Esophagus (tissue), 2 donors: ENCODE results near the gene RBL1. TPM values are rescaled to one million over a fixed set of nuclear protein-coding genes. Genes with fewer than 3 reads are reported as not detected.
"Not testable (repeated sequence)": the region's sequence is repeated elsewhere in the genome, so short reads cannot be mapped to it uniquely, and the experiment has no call there.

ENCODE experiments used
- H3K27ac ChIP-seq, 2 donors: one replicate each; pipeline ENCODE4 v1.5.1; 2013; ENCODE audit warnings: low read depth in 2 of 2, mild to moderate bottlenecking in 2 of 2, inconsistent platforms in 1 of 2, low read length in 1 of 2, moderate library complexity in 1 of 2
- H3K27me3 ChIP-seq, 2 donors: one replicate each; pipeline ENCODE4 v1.6.1; 2013; ENCODE audit warnings: low read length in 2 of 2, control low read depth in 1 of 2, mild to moderate bottlenecking in 1 of 2; ENCODE audit not compliant: insufficient read depth in 2 of 2, control insufficient read depth in 1 of 2
- H3K36me3 ChIP-seq, 2 donors: one replicate each; pipeline ENCODE4 v1.6.1; 2013; ENCODE audit warnings: low read length in 1 of 2; ENCODE audit not compliant: control insufficient read depth in 2 of 2, insufficient read depth in 2 of 2
- H3K4me1 ChIP-seq, 2 donors: one replicate each; pipeline ENCODE4 v1.6.1; 2013; ENCODE audit warnings: low read length in 1 of 2; ENCODE audit not compliant: control insufficient read depth in 2 of 2, insufficient read depth in 2 of 2
- H3K4me3 ChIP-seq, 2 donors: one replicate each; pipeline ENCODE4 v1.5.1; 2013; ENCODE audit warnings: low read length in 2 of 2, mild to moderate bottlenecking in 2 of 2, low read depth in 1 of 2, moderate library complexity in 1 of 2
- H3K9me3 ChIP-seq, 2 donors: one replicate each; pipeline ENCODE4 v1.6.1; 2013; ENCODE audit warnings: mild to moderate bottlenecking in 2 of 2, low read depth in 1 of 2, low read length in 1 of 2, moderate library complexity in 1 of 2; ENCODE audit not compliant: control insufficient read depth in 2 of 2, insufficient read depth in 1 of 2
- WGBS, 2 donors: extraction: QIAGEN DNeasy Blood & Tissue Kit; methylation state at CpG; one replicate each; pipeline ENCODE4 v1.1.7; 2013; 5-methylcytosine and 5-hydroxymethylcytosine counted together
- polyA plus RNA-seq, 2 donors: library from polyadenylated mRNA; stranded (reverse); fragments of 200-250 nt; gene quantifications; one replicate each; pipeline ENCODE4 v1.2.3, GENCODE V29; 2013
- donor health status: healthy with polysubstance abuse.
- donor health status: Bipolar disorder and iron deficiency.

RBL1 gene
- polyA plus RNA-seq, 2 donors: 2.0 to 2.5 TPM

DNA sequence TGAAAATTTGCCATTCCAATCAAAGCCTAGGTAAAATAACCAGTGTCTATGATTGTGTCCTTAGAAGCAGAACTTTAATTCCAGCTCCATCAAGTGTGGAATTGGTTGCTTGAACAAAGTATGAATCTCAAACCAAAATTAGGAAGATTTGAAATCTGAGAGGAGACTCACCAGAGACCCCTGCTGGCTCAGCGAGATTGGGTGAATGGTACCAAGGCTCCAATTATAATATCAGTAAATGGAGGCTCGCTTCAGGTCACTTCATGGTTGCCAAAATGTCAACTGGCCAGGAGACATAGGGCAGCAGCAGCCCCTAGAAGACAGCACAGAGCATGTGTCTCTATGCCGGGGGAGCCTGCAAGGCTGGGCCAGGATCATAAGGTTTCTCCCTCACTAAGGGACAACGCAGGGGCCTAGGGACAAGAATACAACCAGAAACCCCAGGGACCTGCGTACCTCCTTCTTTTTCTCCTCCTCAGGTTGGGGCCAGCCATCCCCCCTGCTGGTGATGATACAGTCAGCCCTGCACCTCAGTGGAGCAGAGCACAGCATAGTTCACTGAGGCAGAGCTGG lies 14.0 kb downstream of the RBL1 start:
- Histone ChIP-seq H3K27me3 (no peaks in the 10 kb centered on the region), H3K4me3 (no peak overlapping the region), H3K36me3 (peaks cover 0 to 2% of the 10 kb centered on the region in 2 donors), H3K9me3 (no peaks in the 10 kb centered on the region), H3K27ac (no peak overlapping the region), H3K4me1 (no peaks in the 10 kb centered on the region)
- 92 to 94% methylated on average over 5 of the region's 5 CpGs for WGBS, 2 donors

GRCh38 chr20:37077009-37077408 lies 18.8 kb downstream of the RBL1 start:
- no peaks in the 10 kb centered on the region for H3K9me3 ChIP-seq
- WGBS, 2 donors: 98% methylated on average over 8 of the region's 8 CpGs
- no peaks in the 10 kb centered on the region for H3K36me3 ChIP-seq
- no peak overlapping the region for H3K4me3 ChIP-seq
- H3K4me1 ChIP-seq: no peaks in the 10 kb centered on the region
- H3K27ac ChIP-seq: no peak overlapping the region
- no peaks in the 10 kb centered on the region for H3K27me3 ChIP-seq

GRCh38 chr20:37075932-37076685 lies 19.7 kb downstream of the RBL1 start:
- no peaks in the 10 kb centered on the region for H3K9me3 ChIP-seq
- H3K4me3 ChIP-seq: no peak overlapping the region
- no peak overlapping the region for H3K27ac ChIP-seq
- no peaks in the 10 kb centered on the region for H3K36me3 ChIP-seq
- no peaks in the 10 kb centered on the region for H3K27me3 ChIP-seq
- 89 to 92% methylated on average over 3 of the region's 3 CpGs for WGBS, 2 donors
- no peaks in the 10 kb centered on the region for H3K4me1 ChIP-seq

DNA sequence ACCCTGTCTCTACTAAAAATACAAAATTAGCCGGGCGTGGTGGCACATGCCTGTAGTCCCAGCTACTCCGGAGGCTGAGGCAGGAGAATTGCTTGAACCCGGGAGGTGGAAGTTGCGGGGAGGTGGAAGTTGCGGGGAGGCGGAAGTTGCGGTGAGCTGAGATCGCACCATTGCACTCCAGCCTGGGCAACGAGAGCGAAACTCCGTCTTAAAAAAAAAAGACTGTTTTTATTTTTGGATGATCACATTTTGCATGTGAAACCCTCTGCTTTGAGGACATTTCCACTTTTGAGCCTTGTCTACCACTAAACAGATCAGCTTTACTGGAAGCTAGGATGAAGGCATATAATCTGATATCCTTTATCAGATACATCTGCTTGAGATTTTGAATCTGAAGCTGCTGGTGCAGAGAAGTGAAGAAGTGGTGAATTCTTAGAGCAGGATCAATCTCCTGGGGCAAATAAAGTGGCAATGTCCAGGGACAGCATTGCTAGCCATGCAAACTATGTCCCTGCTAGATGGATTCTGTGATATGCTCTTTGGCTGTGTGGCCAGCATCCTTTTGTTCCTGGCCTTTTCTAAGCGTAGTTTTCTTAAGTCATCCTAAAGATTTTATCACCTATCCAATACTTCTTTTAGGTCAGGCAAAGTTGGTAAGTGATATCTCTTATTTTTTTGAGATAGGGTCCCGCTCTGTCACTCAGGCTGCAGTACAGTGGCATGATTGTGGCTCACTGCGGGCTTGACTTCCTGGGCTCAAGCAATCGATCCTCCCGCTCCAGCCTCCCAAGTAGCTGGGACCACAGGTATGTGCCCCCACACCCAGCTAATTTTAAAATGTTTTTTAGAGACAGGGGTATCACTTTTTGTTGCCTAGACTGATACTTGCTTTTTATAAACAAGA lies 23.3 kb downstream of the RBL1 start:
- Histone ChIP-seq H3K4me3 (no peak overlapping the region), H3K9me3 (no peaks in the 10 kb centered on the region), H3K36me3 (no peaks in the 10 kb centered on the region), H3K27ac (no peak overlapping the region), H3K27me3 (no peaks in the 10 kb centered on the region), H3K4me1 (no peaks in the 10 kb centered on the region)
- WGBS, 2 donors: 90 to 94% methylated on average over 17 of the region's 17 CpGs

- WGBS, 2 donors: 43 to 46% methylated on average over 4 of the region's 4 CpGs
- H3K27me3 ChIP-seq: no peaks in the 10 kb centered on the region
- no peaks in the 10 kb centered on the region for H3K4me1 ChIP-seq
- no peaks in the 10 kb centered on the region for H3K36me3 ChIP-seq
- peak overlapping the region in 1 of 2 donors; percentile 10 for H3K27ac ChIP-seq
- H3K4me3 ChIP-seq: no peak overlapping the region
- H3K9me3 ChIP-seq: no peaks in the 10 kb centered on the region
Observed at GRCh38 chr20:37071481-37071911, 24.3 kb downstream of the RBL1 start.

- H3K9me3 ChIP-seq, H3K27ac ChIP-seq, H3K36me3 ChIP-seq, H3K4me3 ChIP-seq, H3K27me3 ChIP-seq, H3K4me1 ChIP-seq: not testable (repeated sequence)
- WGBS, 2 donors: 92 to 94% methylated on average over 17 to 20 of the region's 25 CpGs
Observed at GRCh38 chr20:37069563-37069962, 26.2 kb downstream of the RBL1 start.

- no peaks in the 10 kb centered on the region for H3K4me1 ChIP-seq
- no peak overlapping the region for H3K4me3 ChIP-seq
- peaks cover 2 to 3% of the 10 kb centered on the region in 2 donors for H3K36me3 ChIP-seq
- no peak overlapping the region for H3K27ac ChIP-seq
- WGBS, 2 donors: 88 to 89% methylated on average over 2 of the region's 2 CpGs
- H3K27me3 ChIP-seq: no peaks in the 10 kb centered on the region
- peaks cover 0 to 3% of the 10 kb centered on the region in 2 donors for H3K9me3 ChIP-seq
Observed at GRCh38 chr20:37066168-37066567, 29.6 kb downstream of the RBL1 start.

- Histone ChIP-seq H3K4me3 (no peak overlapping the region), H3K27me3 (no peaks in the 10 kb centered on the region), H3K27ac (no peak overlapping the region), H3K36me3 (no peaks in the 10 kb centered on the region), H3K4me1 (no peaks in the 10 kb centered on the region), H3K9me3 (no peaks in the 10 kb centered on the region)
- WGBS, 2 donors: 95% methylated on average over 3 of the region's 3 CpGs
Observed at GRCh38 chr20:37055276-37055675, 40.5 kb downstream of the RBL1 start.

GRCh38 chr20:37053230-37053950 lies 42.4 kb downstream of the RBL1 start:
- no peaks in the 10 kb centered on the region for H3K36me3 ChIP-seq

More at GRCh38 chr20:37053230-37053950, 42.4 kb downstream of the RBL1 start:
- no peak overlapping the region for H3K4me3 ChIP-seq
- no peaks in the 10 kb centered on the region for H3K9me3 ChIP-seq
- WGBS, 2 donors: 92 to 97% methylated on average over 4 of the region's 4 CpGs
- no peaks in the 10 kb centered on the region for H3K27me3 ChIP-seq
- H3K4me1 ChIP-seq: no peaks in the 10 kb centered on the region
- H3K27ac ChIP-seq: no peak overlapping the region
